RCC 7860 (cell line): ENCODE results near the gene INMT.

Source experiments
- DNase-seq: peaks from one replicate; pipeline ENCODE4 v3.0.0-alpha.2; 2015; ENCODE audit warnings: low spot score
- FAIRE-seq: peaks from 2 replicates; lab custom pipeline; 2012; peaks lifted over from hg19 to GRCh38; lab: Jason Lieb, UNC

The INMT gene

DNA sequence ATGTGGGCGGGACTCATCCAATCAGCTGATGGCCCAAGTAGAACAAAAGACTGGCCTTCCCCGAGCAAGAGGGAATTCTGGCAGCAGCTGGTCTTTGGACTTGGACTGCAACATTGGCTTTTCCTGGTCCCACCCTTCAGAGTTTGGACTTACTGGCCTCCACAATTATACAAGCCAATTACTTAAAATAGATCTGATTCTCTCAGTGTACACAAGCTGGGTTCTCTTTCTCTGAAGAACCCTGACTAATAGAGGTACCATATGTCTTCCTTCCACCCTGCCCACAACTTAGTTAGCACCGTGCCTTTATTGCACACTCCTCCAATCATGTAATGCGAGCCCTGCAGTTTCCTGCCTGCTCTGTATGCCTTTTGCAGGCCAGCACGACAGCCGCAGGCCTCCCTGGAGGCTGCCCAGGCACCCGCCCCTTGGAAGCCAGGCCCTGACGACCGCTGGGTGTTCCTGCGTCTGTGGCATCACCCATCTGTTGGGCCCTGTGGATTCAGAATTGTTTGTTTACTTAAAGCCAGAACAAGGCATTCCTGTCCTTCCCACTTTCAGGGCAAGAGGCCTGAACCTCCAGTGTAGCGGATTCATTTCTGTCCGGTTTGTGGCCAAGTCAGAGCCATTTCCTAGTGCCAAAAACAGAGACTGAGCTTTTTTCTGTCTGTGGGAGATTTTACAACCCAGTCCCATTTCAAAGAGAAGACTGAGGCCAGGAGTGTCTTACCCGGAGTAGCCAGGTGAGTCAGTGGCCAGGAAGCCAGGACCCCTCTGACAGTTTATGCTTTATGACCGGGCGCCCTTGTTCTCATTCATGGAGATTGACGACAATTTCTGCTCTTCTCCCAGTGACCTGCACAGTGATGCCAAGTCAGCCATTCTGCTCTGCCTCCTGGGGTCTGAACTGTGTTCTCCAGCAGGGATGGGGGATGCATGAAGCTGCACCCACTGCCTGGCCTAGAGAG is 968 bp upstream of the INMT start:
- no peak for FAIRE-seq
- no peak for DNase-seq

DNA sequence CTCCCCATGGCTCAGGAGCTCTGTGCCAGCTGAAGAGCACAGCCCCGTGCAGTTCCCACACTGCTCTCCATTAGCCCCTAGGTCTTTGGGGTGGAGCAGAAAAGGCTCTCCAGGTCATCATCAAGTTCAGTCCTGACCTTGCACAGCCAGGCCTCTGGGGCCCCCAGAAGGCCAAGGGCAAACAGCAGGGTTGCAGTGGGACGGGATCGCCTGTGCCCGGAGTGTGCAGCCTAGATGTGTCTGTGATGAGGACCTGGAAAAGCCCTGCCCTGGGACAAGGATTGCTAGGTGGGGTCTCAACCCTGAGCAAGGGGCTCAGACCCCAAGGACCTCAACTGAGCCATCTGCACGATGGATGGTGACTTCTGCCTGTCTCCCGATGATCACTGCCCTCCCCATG is 549 bp downstream of the INMT start:
- DNase-seq: no peak
- no peak for FAIRE-seq

GRCh38 chr7:30752979-30753378 is 1.0 kb downstream of the INMT start:
- DNase-seq: no peak
- FAIRE-seq: no peak

- no peak for FAIRE-seq
Measured at GRCh38 chr7:30754315-30754877, 2.5 kb downstream of the INMT start.

GRCh38 chr7:30755384-30756154 is 3.6 kb downstream of the INMT start:
- no peak for DNase-seq
- no peak for FAIRE-seq

More at GRCh38 chr7:30754315-30754877, 2.5 kb downstream of the INMT start:
- DNase-seq: no peak

DNA sequence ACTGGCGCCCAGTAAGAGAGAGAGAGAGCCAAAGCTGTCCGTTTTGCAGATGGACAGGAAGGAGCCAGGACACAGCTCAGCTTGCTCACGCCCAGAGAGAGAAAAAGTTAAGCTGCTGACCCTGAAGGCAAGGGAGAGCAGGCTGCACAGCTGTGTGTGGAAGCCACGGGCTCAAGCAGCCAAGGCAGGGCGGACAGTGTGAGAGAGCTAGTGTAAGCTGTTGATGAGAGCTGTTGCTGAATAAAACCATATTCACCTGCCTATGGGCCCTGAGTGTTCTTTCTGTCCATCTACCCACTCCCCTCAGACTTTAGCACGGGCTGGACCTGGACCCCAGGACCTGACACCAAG is 5.4 kb downstream of the INMT start:
- no peak for FAIRE-seq

GRCh38 chr7:30760514-30761213 is 8.7 kb downstream of the INMT start:
- DNase-seq (no peak), FAIRE-seq (no peak)

More for the DNA sequence above, 5.4 kb downstream of the INMT start:
- DNase-seq: no peak

GRCh38 chr7:30761214-30762156 is 9.6 kb downstream of the INMT start:
- no peak for FAIRE-seq
- DNase-seq: no peak

DNA sequence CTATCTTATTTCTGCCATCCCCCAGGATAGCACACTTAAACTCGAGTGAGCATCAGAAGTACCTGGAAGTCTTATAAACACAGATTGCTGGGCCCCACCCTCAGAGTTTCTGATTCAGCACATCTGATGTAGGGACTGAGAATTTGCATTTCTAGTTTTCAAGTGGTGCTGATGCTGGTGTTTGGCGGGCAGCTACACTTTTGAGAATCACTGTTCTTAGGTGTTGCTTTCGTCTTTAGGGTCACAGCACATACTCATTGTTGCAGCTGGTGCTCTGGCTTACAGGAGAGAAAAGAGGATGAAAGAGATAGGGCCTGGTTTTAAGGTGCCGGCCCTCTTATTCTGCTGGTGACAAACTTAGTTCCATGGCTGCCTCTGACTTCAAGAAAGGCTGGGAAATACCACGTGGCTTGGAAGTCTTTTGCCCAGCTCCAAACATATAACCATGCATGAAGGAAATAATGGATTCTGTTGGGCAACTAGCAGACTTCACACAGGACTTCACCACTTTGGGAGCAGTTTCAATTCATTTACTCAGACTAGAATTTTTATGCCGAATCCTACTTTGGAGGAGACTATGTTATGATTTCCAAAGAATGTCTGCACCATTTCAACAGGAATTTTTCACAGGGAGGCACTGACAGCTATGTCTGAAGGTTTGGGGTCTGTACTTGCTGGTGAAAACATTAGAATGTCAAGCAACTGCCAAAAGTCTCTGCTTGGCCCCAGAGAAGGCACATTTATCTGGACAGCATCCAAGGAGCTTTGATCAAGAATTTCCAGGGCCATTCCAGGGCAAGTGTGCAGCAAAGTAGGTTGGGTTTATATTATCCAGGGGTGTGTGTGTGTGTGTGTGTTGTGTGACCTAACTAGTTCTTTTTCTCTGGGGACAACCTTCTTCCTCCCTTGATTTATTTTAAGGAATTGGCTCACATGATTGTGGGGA is 12.4 kb downstream of the INMT start:
- no peak for FAIRE-seq

GRCh38 chr7:30765408-30765807 is 13.5 kb downstream of the INMT start:
- FAIRE-seq: no peak

More for the DNA sequence above, 12.4 kb downstream of the INMT start:
- DNase-seq: no peak

GRCh38 chr7:30770845-30771173 is 18.9 kb downstream of the INMT start:
- no peak for FAIRE-seq
- no peak for DNase-seq

More at GRCh38 chr7:30765408-30765807, 13.5 kb downstream of the INMT start:
- no peak for DNase-seq

DNA sequence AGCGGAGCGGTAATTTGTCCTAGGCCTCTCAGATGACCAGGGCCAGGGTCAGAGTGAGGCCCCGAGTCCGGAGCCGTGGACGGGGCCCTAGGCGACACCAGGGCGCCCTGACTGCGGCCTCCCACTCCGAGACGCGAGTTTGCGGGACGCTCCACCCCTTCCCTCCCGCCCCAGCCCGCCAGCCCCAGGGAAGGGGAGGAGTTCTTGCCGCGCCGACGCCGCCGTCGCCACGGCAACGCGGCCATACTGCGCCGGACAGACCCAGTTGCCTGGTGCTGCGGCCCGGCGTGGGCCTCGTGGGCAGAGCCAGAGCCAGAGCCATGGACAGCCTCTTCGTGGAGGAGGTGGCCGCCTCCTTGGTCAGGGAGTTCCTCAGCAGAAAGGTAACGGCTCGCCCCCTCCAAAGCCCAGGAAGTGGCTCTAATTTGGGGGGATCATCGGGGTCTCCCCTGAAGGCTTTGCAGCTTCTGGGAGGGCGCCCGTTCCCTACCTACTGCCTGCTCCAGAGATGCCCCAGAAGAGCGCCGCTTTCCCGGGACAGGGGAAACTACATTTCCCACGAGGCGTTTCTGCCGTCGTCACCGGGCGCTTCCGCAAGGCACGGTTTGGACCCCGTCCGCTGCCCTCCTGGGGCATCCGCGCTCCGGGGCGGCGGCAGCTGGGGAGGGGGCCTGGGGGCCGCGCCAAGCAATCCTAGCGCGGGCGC is 19.4 kb downstream of the INMT start, which contains the start of gene MINDY4:
MINDY4 (plus strand) TSS at position 244 of the 706 bp plus-strand sequence; CDS start at position 321, 77 bp downstream.
- FAIRE-seq: no peak
- peak; percentile 51 for DNase-seq

DNA sequence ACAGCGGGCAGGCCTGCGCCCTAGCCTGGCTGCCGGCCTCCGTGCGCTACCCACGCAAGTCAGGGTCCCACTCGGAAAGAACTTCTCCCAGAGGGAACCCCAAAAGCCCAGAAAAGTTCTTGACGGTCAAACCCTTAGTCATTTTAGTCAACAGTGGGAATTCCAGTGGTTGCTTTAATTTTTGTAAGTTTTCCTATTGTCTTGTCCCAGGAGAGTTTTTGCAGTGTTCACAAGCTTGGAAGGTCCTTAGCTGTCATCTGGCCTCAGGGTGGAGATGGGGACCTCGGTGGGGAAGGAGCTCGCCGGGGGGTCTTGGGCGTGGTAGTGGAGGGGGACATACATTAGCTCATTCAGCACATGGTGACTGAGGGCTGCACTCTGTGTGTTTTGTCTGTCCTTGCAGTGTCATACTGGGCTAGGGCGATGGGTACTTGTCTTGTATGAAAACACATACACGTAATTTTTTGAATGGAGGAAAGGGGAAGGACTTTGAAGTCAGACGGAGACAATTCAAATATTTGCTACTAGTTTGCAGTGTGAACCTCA is 20.0 kb downstream of the INMT start:
- DNase-seq (no peak), FAIRE-seq (no peak)

GRCh38 chr7:30772984-30773383 is 21.0 kb downstream of the INMT start:
- FAIRE-seq: no peak

DNA sequence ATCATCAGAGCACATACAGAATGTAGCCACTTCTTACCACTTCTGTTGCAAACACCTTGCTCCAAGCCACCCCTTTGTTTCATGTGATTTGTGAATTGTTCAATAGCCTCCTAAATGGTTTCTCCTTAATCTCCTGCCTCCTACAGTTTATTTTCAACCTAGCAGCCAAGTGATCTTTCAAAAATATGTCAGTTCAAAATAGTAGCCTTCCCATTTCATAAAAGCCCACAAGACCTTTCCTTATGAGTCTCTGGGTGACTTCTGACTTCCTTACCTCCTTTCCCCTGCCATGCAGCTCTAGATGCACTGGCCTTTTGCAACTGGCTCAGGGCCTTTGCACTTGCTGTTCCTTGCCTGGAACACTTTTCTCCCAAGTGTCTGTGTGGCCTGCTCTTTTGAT is 24.1 kb downstream of the INMT start:
- DNase-seq: no peak
- FAIRE-seq: no peak

More at GRCh38 chr7:30772984-30773383, 21.0 kb downstream of the INMT start:
- DNase-seq: no peak

DNA sequence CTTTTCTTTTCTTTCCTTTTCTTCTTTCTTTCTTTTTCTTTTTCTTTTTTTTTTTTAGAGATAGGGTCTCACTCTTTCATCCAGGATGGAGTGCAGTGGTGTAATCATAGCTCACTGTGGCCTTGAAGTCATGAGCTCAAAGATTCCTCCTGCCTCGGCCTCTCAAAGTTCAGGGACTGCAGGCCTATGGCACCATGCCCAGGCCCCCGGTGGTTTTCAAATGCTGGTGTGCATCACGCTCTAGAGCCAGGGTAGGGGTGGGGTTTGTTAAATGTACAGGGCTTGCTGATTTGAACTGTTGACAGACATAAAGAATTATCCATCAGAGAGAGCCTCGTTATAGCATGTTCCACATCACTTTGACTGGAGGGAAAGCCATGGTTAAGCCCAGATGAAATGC is 25.0 kb downstream of the INMT start:
- FAIRE-seq: no peak
- DNase-seq: no peak

- no peak for FAIRE-seq
- DNase-seq: no peak
Measured at GRCh38 chr7:30778255-30779025, 26.5 kb downstream of the INMT start.
